Lung (tissue), 12 donors: ENCODE data around the gene MADD. TPM values are rescaled to one million over a fixed set of nuclear protein-coding genes. Genes with fewer than 3 reads are reported as not detected.
"Not testable (repeated sequence)": the region's sequence is repeated elsewhere in the genome, so short reads cannot be mapped to it uniquely, and the experiment has no call there.

Experiments used
- ATAC-seq: fragments of 200-7000 bp; cut with Tn5 transposase; one replicate; pipeline ENCODE4 v1.9.1; 2020; ENCODE audit warnings: moderate number of reproducible peaks; ENCODE audit not compliant: insufficient read depth, low FRiP score
- DNase-seq, 3 donors: peaks; one replicate each; pipeline ENCODE4 v3.0.0-alpha.2; 2013 to 2017
- H3K27ac ChIP-seq, 2 donors: one replicate each; pipeline ENCODE4 v1.5.1; 2013; ENCODE audit warnings: mild to moderate bottlenecking in 2 of 2, moderate library complexity in 2 of 2, control low read depth in 1 of 2, inconsistent platforms in 1 of 2, low read depth in 1 of 2, low read length in 1 of 2
- H3K27me3 ChIP-seq, 3 donors: one replicate each; pipeline ENCODE4 v1.5.1; 2013; ENCODE audit warnings: low read length in 2 of 3; ENCODE audit not compliant: control insufficient read depth in 3 of 3, insufficient read depth in 3 of 3
- H3K36me3 ChIP-seq, 4 donors: one replicate each; pipeline ENCODE4 v1.5.1; 2013; ENCODE audit warnings: low read length in 4 of 4, mild to moderate bottlenecking in 1 of 4, moderate library complexity in 1 of 4; ENCODE audit not compliant: control insufficient read depth in 4 of 4, insufficient read depth in 4 of 4
- H3K4me1 ChIP-seq, 5 donors: one replicate each; pipeline ENCODE4 v1.5.1; 2013; ENCODE audit warnings: low read length in 5 of 5, mild to moderate bottlenecking in 2 of 5, moderate library complexity in 1 of 5; ENCODE audit not compliant: control insufficient read depth in 5 of 5, insufficient read depth in 5 of 5
- H3K4me3 ChIP-seq: one replicate; pipeline ENCODE4 v1.5.1; 2013; ENCODE audit warnings: mild to moderate bottlenecking, control low read depth, moderate library complexity
- H3K9ac ChIP-seq, 2 donors: one replicate each; pipeline ENCODE4 v1.5.1; 2013; ENCODE audit warnings: low read length in 2 of 2, control low read depth in 1 of 2; ENCODE audit not compliant: insufficient read depth in 1 of 2
- H3K9me3 ChIP-seq, 4 donors: one replicate each; pipeline ENCODE4 v1.5.1; 2013; ENCODE audit warnings: low read length in 3 of 4, mild to moderate bottlenecking in 1 of 4, moderate library complexity in 1 of 4; ENCODE audit not compliant: control insufficient read depth in 4 of 4, insufficient read depth in 3 of 4
- CTCF ChIP-seq: IDR thresholded peaks from 2 replicates; pipeline ENCODE4 v1.5.1; 2012; ENCODE audit warnings: mild to moderate bottlenecking; ENCODE audit errors: control extremely low read depth, extremely low read depth
- WGBS, 2 donors: extraction: QIAGEN DNeasy Blood & Tissue Kit; methylation state at CpG; one replicate each; pipeline ENCODE4 v1.1.7; 2013; 5-methylcytosine and 5-hydroxymethylcytosine counted together
- polyA plus RNA-seq, 2 donors: library from polyadenylated mRNA; stranded (reverse); fragments of 200-250 nt; gene quantifications; one replicate each; pipeline ENCODE4 v1.2.1, GENCODE V29; 2013
- total RNA-seq, 2 donors: library from RNA; depleted of rRNA in 1 of 2; stranded (reverse); fragments of >200 nt in 1 of 2; gene quantifications; one replicate each; pipeline ENCODE4 v1.2.1, GENCODE V29; 2014 to 2021
- donor health status: control.
- donor health status: control.
- donor health status: Bipolar disorder and iron deficiency.
- donor health status: healthy.
- donor health status: DM: yes; HTN: yes; CAD: no.

Gene MADD
- total and polyA plus RNA-seq, 4 donors: 15.9 to 56.8 (median 37.1) TPM

- peaks cover 12 to 45% (median 32%) of the 10 kb centered on the region in 4 donors for H3K36me3 ChIP-seq
- H3K4me3 ChIP-seq: no peak overlapping the region
- TF ChIP-seq CTCF: no peak
- DNase-seq (no peak), ATAC-seq (no peak)
- H3K9me3 ChIP-seq: no peaks in the 10 kb centered on the region
- H3K9ac ChIP-seq: no peak overlapping the region
- H3K27me3 ChIP-seq: no peaks in the 10 kb centered on the region
- H3K4me1 ChIP-seq: peaks cover 0 to 2% (median 0%) of the 10 kb centered on the region in 5 donors
- WGBS, 2 donors: 89 to 96% methylated on average over 5 of the region's 5 CpGs
- no peak overlapping the region for H3K27ac ChIP-seq
These were observed 45.1 kb downstream of the MADD start for GRCh38 chr11:47314992-47315391.

GRCh38 chr11:47316501-47316900, 46.6 kb downstream of the MADD start:
- not testable (repeated sequence) for H3K27me3 ChIP-seq, ATAC-seq, DNase-seq, H3K9me3 ChIP-seq, H3K4me3 ChIP-seq, H3K4me1 ChIP-seq, H3K27ac ChIP-seq, H3K9ac ChIP-seq
- H3K36me3 ChIP-seq: peaks cover 12 to 39% (median 28%) of the 10 kb centered on the region in 4 donors
- 97% methylated on average over 8 of the region's 8 CpGs for WGBS, 2 donors

- DNase-seq (no peak), ATAC-seq (no peak)
- Histone ChIP-seq H3K4me1 (peaks cover 0 to 2% (median 0%) of the 10 kb centered on the region in 5 donors), H3K27me3 (no peaks in the 10 kb centered on the region), H3K4me3 (no peak overlapping the region), H3K27ac (no peak overlapping the region), H3K9ac (no peak overlapping the region), H3K36me3 (peaks cover 6 to 32% (median 26%) of the 10 kb centered on the region in 4 donors), H3K9me3 (no peaks in the 10 kb centered on the region)
- 60 to 76% methylated on average over 5 of the region's 5 CpGs for WGBS, 2 donors
- no peak for TF ChIP-seq CTCF
These were observed 47.3 kb downstream of the MADD start for GRCh38 chr11:47317064-47317828.

GRCh38 chr11:47318166-47318565, 48.2 kb downstream of the MADD start:
- Histone ChIP-seq H3K27ac (no peak overlapping the region), H3K9me3 (no peaks in the 10 kb centered on the region), H3K4me3 (no peak overlapping the region), H3K36me3 (peaks cover 6 to 27% (median 25%) of the 10 kb centered on the region in 4 donors), H3K4me1 (peaks cover 0 to 2% (median 0%) of the 10 kb centered on the region in 5 donors), H3K9ac (no peak overlapping the region), H3K27me3 (no peaks in the 10 kb centered on the region)
- TF ChIP-seq CTCF: no peak
- ATAC-seq (no peak), DNase-seq (no peak)
- WGBS, 2 donors: 89 to 92% methylated on average over 2 of the region's 2 CpGs
